ENCODE results near the gene PPL. TPM values are rescaled to one million over a fixed set of nuclear protein-coding genes. Genes with fewer than 3 reads are reported as not detected.

PPL gene, protein sequence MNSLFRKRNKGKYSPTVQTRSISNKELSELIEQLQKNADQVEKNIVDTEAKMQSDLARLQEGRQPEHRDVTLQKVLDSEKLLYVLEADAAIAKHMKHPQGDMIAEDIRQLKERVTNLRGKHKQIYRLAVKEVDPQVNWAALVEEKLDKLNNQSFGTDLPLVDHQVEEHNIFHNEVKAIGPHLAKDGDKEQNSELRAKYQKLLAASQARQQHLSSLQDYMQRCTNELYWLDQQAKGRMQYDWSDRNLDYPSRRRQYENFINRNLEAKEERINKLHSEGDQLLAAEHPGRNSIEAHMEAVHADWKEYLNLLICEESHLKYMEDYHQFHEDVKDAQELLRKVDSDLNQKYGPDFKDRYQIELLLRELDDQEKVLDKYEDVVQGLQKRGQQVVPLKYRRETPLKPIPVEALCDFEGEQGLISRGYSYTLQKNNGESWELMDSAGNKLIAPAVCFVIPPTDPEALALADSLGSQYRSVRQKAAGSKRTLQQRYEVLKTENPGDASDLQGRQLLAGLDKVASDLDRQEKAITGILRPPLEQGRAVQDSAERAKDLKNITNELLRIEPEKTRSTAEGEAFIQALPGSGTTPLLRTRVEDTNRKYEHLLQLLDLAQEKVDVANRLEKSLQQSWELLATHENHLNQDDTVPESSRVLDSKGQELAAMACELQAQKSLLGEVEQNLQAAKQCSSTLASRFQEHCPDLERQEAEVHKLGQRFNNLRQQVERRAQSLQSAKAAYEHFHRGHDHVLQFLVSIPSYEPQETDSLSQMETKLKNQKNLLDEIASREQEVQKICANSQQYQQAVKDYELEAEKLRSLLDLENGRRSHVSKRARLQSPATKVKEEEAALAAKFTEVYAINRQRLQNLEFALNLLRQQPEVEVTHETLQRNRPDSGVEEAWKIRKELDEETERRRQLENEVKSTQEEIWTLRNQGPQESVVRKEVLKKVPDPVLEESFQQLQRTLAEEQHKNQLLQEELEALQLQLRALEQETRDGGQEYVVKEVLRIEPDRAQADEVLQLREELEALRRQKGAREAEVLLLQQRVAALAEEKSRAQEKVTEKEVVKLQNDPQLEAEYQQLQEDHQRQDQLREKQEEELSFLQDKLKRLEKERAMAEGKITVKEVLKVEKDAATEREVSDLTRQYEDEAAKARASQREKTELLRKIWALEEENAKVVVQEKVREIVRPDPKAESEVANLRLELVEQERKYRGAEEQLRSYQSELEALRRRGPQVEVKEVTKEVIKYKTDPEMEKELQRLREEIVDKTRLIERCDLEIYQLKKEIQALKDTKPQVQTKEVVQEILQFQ (N-terminal part only)
- total RNA-seq = 1.3 and 2.6 TPM in 2 replicates

DNA sequence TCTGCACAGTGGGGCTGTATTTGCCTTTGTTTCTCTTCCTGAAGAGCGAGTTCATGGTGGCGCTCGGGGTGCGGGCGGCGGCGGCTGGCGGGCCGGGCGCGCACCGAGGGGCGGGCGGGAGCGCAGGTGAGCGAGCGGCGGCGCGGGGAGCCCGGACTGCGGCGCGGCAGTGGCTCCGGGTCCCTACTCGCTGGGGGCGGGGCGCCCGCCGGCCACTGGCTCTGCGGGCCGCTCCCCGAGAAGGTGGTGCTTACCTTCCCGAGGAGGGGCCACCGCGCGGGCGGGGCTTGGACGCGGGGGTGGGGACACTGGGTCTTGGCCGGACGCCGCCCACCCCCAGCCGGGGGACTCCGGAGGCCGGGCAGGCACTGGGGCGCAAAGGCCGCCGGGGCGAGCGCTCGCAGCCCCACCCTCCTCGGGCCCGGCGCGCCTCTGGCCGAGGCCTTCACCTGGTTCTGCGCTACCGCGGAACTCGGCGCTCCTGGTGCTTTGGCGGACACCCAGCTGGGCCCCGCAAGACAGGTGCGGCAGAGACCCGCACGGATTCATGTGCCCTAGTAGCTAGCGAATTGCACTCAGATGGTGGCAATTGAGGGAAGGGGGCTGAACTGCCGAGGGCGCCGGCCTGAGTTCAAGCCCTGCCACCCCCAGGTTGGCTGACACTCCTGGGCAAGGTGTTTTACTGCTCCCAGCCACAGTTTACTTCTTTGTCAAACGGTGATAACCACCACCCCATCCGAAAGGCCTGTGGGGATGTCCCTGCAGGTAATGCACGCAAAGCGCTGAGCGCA, at the start of gene PPL:
Gene PPL (minus strand): TSS at position 158 of the 791 bp plus-strand sequence. CDS start 103 bp downstream, at position 55.

DNA sequence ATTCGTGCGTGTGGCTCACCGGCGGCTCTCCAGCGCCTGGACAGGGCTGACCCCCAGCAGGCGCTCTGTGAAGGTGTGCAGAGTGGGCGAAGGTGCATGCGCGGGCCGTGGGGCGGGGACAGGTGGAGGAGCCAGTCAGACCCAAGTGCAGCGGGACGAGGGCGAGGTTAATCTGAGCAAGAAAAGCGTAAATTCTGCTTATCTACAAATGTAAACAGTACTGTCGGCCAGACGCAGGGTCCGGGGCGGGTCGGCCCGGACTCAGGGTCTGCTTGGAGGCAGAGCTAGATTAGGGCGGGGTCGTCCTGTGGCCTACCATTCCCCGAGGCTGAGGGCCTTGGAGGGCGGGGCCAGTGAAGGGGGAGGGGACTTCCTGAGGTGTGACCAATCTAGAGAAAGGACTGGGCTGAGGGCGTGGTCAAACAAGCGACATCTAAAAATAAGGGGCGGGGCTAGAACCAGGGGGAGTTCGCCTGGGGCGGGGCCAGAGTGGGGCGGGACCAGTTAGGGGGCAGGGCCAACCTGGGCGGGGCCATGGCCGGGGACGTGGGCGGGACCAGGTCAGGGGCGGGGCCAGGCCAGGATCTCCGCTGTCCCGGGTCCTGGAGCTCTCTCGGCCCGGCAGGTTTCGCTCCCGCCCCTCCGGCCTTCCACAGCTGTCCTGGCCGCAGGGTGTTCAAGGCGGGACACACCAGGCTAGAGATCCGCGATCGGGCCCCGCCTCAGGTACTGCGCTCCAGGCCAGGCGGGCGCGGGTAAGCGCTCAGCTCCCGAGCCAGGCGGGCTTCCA, 21.0 kb upstream of the PPL start, which contains the start of gene SEC14L5:
Gene SEC14L5 (plus strand): TSS at position 611 of the 790 bp plus-strand sequence. CDS start 994 bp downstream, outside the sequence.

DNA sequence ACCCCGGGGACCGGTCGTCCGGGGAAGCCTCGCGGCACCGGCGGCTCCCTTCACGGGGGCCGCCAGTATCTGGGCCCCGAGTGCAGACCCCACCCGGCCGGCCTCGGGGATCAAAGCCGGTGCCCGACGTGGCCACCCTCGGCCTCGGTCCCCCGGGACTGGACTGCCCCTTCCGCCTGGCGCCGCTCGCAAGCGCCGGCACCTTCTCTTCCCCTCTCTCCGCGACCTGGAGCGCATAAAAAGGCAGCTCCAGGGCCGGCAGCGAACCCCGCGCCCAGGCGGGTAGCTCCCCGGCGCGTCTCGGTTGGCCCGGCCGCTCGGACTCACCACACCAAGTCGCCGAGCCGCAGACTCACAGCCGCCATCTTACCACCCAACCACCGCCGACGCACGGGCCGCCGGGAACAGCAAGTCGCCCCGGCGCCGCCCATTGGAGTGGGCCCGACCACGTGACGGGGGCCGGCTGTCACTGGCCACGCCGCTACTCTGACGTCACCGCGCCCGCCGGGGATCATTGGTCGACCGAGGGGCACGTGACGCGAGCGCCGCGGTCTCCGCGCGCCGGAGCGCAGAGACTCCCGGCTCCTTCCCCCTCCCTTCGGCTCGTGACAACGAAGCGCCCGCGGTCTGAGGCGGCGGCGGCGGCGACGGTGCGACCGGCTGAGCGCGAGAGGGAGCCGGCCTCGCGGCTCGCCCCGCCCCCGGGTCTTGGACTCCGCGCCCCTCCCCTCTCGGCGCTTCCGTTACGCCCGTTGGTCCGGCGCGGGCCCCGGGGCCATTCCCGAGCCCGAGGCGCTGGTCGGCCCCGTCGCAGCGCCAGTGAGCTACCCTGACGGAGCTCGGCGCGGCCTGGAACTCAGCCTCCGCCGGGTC, 89.8 kb downstream of the PPL start, which contains the start of the genes GLYR1 and UBN1:
Gene GLYR1 (minus strand): TSS at position 388 of the 873 bp plus-strand sequence. CDS start 23 bp downstream, at position 365.
Gene UBN1 (plus strand): TSS at position 581 of the 873 bp plus-strand sequence. CDS start 5,437 bp downstream, outside the sequence.

Other genes with a start within 250 kb of the PPL start
- gene NUDT16L1, start 243.6 kb downstream of the PPL start, total RNA-seq = 23.8 and 27.4 TPM in 2 replicates
- gene ANKS3, start 202.9 kb downstream of the PPL start, total RNA-seq = 16.3 and 19.7 TPM in 2 replicates
- 0.48 and 1.3 TPM in 2 replicates for gene DNAAF8, start 202.6 kb downstream of the PPL start, total RNA-seq
- gene ZNF500, start 170.0 kb downstream of the PPL start, total RNA-seq = 11.4 and 14.1 TPM in 2 replicates
- not detected in 2 replicates for gene SEPTIN12, start 148.8 kb downstream of the PPL start, total RNA-seq
- gene SMIM22, start 141.8 kb downstream of the PPL start, total RNA-seq = not detected in 2 replicates
- 13.1 and 14.7 TPM in 2 replicates for gene ROGDI, start 134.5 kb downstream of the PPL start, total RNA-seq
- 67.2 and 69.6 TPM in 2 replicates for gene GLYR1, start 89.9 kb downstream of the PPL start, total RNA-seq
- 48.2 and 59.1 TPM in 2 replicates for gene UBN1, start 89.7 kb downstream of the PPL start, total RNA-seq
- gene SEC14L5, start 21.2 kb upstream of the PPL start, total RNA-seq = under 0.01 TPM in 1 of 2 replicates, not detected in the other
- 20.5 and 32.3 TPM in 2 replicates for gene NAGPA, start 96.8 kb upstream of the PPL start, total RNA-seq
- under 0.01 TPM in 1 of 2 replicates, not detected in the other for gene C16orf89, start 128.8 kb upstream of the PPL start, total RNA-seq
- 28.1 and 30.4 TPM in 2 replicates for gene ALG1, start 134.7 kb upstream of the PPL start, total RNA-seq
- 12.4 and 15.1 TPM in 2 replicates for gene EEF2KMT, start 160.6 kb upstream of the PPL start, total RNA-seq

Data from vein endothelial cell (primary cell).